CD8-positive, alpha-beta memory T cell (primary cell): Measurements from ENCODE around the gene SSTR4. TPM values are rescaled to one million over a fixed set of nuclear protein-coding genes. Genes with fewer than 3 reads are reported as not detected.

Experiments
- CTCF ChIA-PET: fragments of 350-600 bp; sonication (Branson Sonifier 250); formaldehyde crosslinking; loops from one replicate; lab custom pipeline; 2021; ENCODE audit warnings: antibody characterized with exemption; lab: Charles Lee
- POLR2A ChIA-PET: fragments of 350-600 bp; sonication (Branson Sonifier 250); formaldehyde crosslinking; loops from one replicate; lab custom pipeline; 2021; ENCODE audit warnings: antibody characterized with exemption; lab: Charles Lee
- DNase-seq, 5 donors: peaks; one replicate each; pipeline versions ENCODE4 v3.0.0 to v3.0.0-alpha.2; 2020 to 2022; ENCODE audit warnings: mixed read lengths in 1 of 5
- H3K27ac ChIP-seq: one replicate; pipeline ENCODE4 v1.7.0; 2013; ENCODE audit warnings: low read depth, mild to moderate bottlenecking, low read length, moderate library complexity
- H3K27me3 ChIP-seq: 2 replicates; pipeline ENCODE4 v1.7.0; 2013; ENCODE audit warnings: low read length, mild to moderate bottlenecking; ENCODE audit not compliant: insufficient read depth, poor library complexity, severe bottlenecking
- H3K36me3 ChIP-seq: 2 replicates; pipeline ENCODE4 v1.7.0; 2013; ENCODE audit warnings: mild to moderate bottlenecking, low read length, moderate library complexity; ENCODE audit not compliant: insufficient read depth
- H3K4me1 ChIP-seq: 2 replicates; pipeline ENCODE4 v1.7.0; 2013; ENCODE audit warnings: mild to moderate bottlenecking, low read length, moderate library complexity; ENCODE audit not compliant: insufficient read depth
- H3K4me3 ChIP-seq: 2 replicates; pipeline ENCODE4 v1.7.0; 2013; ENCODE audit warnings: mild to moderate bottlenecking, low read length
- H3K9me3 ChIP-seq: 2 replicates; pipeline ENCODE4 v1.7.0; 2013; ENCODE audit warnings: mild to moderate bottlenecking, low read length
- H3K27ac Mint-ChIP-seq, 8 donors: one replicate each; pipeline ENCODE4 v1.8.0; 2020 to 2021; ENCODE audit warnings: mixed read lengths in 8 of 8, mild to moderate bottlenecking in 6 of 8, inconsistent platforms in 3 of 8, moderate library complexity in 3 of 8
- H3K27me3 Mint-ChIP-seq, 2 donors: one replicate each; pipeline ENCODE4 v1.8.0; 2020 to 2021; ENCODE audit warnings: mixed read lengths in 2 of 2, mild to moderate bottlenecking in 1 of 2, moderate library complexity in 1 of 2
- H3K36me3 Mint-ChIP-seq, 3 donors: one replicate each; pipeline ENCODE4 v1.8.0; 2020 to 2021; ENCODE audit warnings: mixed read lengths in 3 of 3, inconsistent platforms in 1 of 3, mild to moderate bottlenecking in 1 of 3
- H3K4me1 Mint-ChIP-seq, 3 donors: one replicate each; pipeline ENCODE4 v1.8.0; 2020 to 2021; ENCODE audit warnings: mixed read lengths in 3 of 3, inconsistent platforms in 1 of 3, mild to moderate bottlenecking in 1 of 3
- H3K4me3 Mint-ChIP-seq, 7 donors: one replicate each; pipeline ENCODE4 v1.8.0; 2020 to 2021; ENCODE audit warnings: mixed read lengths in 7 of 7, mild to moderate bottlenecking in 6 of 7, moderate library complexity in 4 of 7, inconsistent platforms in 2 of 7
- H3K9me3 Mint-ChIP-seq, 5 donors: one replicate each; pipeline ENCODE4 v1.8.0; 2020 to 2022; ENCODE audit warnings: mixed read lengths in 5 of 5, mild to moderate bottlenecking in 3 of 5, moderate library complexity in 2 of 5, inconsistent platforms in 1 of 5
- polyA plus RNA-seq: library from polyadenylated mRNA; unstranded; fragments of 300-500 nt; fragmentation: Illumina TruSeq; gene quantifications from one replicate; pipeline ENCODE4 v1.2.3, GENCODE V29; 2021
- total RNA-seq, 2 experiments: library from RNA; stranded (reverse); gene quantifications; one replicate each; pipeline ENCODE4 v1.2.3, GENCODE V29; 2021

The SSTR4 gene
- total and polyA plus RNA-seq, 3 experiments from 2014 or later, result not detected

DNA sequence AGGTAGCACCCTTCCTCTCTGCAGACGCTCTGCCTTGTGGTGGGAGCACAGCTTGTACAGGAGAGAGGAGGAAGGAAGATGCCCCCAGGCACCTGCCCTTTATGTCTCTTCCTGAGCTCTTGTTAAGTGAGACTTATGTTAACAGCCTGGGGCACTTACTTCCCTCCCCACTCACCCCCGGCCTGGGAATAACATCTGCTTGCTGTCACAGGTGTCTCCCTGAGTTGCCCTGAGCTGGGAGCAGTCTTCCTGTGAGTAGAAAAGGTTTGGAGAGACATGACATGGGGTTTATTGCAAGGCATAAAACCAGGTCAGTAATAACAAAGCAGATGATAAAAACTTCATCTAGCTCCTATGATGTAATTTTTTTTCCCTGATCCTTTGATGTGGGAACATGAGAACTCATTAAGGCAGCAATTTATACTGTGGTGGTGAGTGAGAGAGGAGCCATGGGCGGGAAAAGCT, 1.9 kb downstream of the SSTR4 start:
- Histone ChIP-seq H3K27ac (no peak overlapping the region), H3K36me3 (no peaks in the 10 kb centered on the region), H3K27me3 (no peaks in the 10 kb centered on the region), H3K4me3 (no peak overlapping the region), H3K4me1 (no peaks in the 10 kb centered on the region), H3K9me3 (no peaks in the 10 kb centered on the region)
- ChIA-PET POLR2A (no interaction called here), CTCF (no interaction called here)
- DNase-seq, result no peak
- Mint-ChIP-seq H3K27ac (no peak overlapping the region), H3K4me1 (no peaks in the 10 kb centered on the region), H3K4me3 (no peak overlapping the region), H3K27me3 (peaks cover 13 to 24% of the 10 kb centered on the region in 2 donors), H3K9me3 (peaks cover 0 to 5% (median 0%) of the 10 kb centered on the region in 5 donors), H3K36me3 (no peaks in the 10 kb centered on the region)

DNA sequence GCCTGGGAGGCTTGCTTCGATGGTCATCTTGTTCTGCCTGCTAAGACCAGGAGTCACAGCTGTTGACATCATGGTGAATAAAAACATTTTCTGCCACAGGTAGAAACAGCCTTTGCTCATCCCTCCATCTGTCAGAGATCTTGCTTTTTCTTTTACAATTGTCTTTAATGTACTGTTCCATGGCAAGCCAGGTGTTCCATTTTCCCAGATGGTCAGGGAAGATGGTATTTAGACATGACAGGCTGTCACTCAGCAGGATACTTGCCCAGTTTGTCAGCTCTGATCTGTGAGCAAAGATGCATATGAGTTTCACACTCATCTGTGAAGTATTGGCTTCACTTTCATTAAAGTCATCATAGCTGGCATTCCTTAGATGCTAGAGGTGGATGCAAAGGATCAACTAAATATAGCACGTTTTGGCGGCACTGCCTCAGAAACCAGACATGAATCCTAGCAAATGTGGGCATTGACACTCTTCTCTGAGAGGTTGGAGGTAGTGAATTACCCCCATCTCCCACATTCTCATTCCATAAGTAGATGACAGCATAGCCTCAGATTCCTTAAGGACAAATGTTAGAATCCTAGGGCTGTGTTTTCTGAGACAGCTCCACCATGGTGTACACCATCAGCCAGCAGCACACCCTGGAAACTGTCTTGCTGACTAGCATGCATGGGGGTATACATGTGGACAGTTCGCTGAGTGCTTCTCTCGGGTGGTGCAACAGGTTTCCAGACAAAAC, 4.2 kb downstream of the SSTR4 start:
- ChIA-PET CTCF (no interaction called here), POLR2A (no interaction called here)
- Histone ChIP-seq H3K9me3 (no peaks in the 10 kb centered on the region), H3K36me3 (no peaks in the 10 kb centered on the region), H3K4me3 (no peak overlapping the region), H3K27me3 (no peaks in the 10 kb centered on the region), H3K27ac (no peak overlapping the region), H3K4me1 (no peaks in the 10 kb centered on the region)
- H3K4me1 Mint-ChIP-seq, result no peaks in the 10 kb centered on the region
- DNase-seq, result no peak
- H3K36me3 Mint-ChIP-seq, result no peaks in the 10 kb centered on the region
- H3K27ac Mint-ChIP-seq, result no peak overlapping the region
- peaks cover 12 to 26% of the 10 kb centered on the region in 2 donors for H3K27me3 Mint-ChIP-seq
- no peak overlapping the region for H3K4me3 Mint-ChIP-seq
- peaks cover 0 to 5% (median 0%) of the 10 kb centered on the region in 5 donors for H3K9me3 Mint-ChIP-seq

DNA sequence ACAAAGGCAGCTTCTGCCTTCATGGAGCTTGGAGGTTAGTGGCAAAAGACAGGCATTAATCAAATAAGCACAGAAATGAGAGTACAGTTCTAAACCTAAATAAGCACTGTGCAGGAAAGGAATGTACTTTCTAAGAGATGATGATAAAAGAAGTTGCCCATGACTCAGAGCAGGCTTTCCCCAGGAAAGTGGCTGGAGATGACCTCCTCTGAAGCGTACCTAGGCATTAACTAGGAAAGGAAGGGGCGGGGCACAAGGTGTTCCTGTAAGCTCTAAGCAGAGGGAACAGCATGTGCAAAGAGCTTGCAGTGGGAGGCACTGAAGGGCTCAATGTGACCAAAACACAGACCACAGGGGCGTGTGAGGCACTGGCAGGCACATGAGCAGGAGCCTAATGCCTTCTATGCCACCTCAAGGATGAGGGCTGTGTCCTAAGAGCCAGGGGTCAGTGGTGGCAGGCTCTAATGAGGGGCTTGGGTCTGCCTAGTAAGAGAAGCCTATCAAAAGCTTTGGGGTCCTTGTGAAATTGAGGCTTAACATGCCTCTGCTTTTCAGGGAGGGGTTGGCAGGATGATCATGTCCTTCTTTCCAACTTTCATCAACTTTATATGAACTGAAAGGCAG, 4.9 kb downstream of the SSTR4 start:
- H3K9me3 Mint-ChIP-seq, result peaks cover 0 to 5% (median 0%) of the 10 kb centered on the region in 5 donors
- Histone ChIP-seq H3K27ac (no peak overlapping the region), H3K4me1 (no peaks in the 10 kb centered on the region), H3K9me3 (no peaks in the 10 kb centered on the region), H3K27me3 (no peaks in the 10 kb centered on the region), H3K36me3 (no peaks in the 10 kb centered on the region), H3K4me3 (no peak overlapping the region)
- no peak overlapping the region for H3K4me3 Mint-ChIP-seq
- DNase-seq, result no peak
- H3K36me3 Mint-ChIP-seq, result no peaks in the 10 kb centered on the region
- no peaks in the 10 kb centered on the region for H3K4me1 Mint-ChIP-seq
- POLR2A ChIA-PET, result no interaction called here
- no peak overlapping the region for H3K27ac Mint-ChIP-seq
- CTCF ChIA-PET, result no interaction called here
- peaks cover 14 to 29% of the 10 kb centered on the region in 2 donors for H3K27me3 Mint-ChIP-seq

DNA sequence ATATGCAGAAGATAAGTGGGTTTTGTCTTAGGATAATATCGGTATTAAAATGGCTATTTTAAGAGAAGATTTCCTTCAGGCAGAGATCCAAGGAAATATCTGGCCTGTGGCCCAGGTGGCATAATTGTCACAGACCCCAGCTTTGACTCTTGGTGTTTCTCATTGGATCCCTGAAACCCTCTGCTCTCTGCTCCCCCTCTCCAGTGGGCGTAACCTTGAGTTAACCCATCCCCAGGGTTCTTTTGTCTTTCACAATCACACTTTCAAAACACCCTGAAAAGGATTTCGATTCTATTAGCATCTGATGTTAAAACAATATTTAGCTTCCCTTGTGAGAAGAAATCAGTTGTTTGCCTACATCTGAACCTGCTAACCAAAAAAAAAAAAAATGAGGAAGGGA, 7.2 kb downstream of the SSTR4 start:
- H3K36me3 Mint-ChIP-seq, result no peaks in the 10 kb centered on the region
- no peak for DNase-seq
- H3K27ac Mint-ChIP-seq, result no peak overlapping the region
- peaks cover 0 to 4% (median 2%) of the 10 kb centered on the region in 3 donors for H3K4me1 Mint-ChIP-seq
- Histone ChIP-seq H3K27ac (no peak overlapping the region), H3K36me3 (no peaks in the 10 kb centered on the region), H3K27me3 (no peaks in the 10 kb centered on the region), H3K9me3 (no peaks in the 10 kb centered on the region), H3K4me3 (no peak overlapping the region), H3K4me1 (no peaks in the 10 kb centered on the region)
- H3K27me3 Mint-ChIP-seq, result peaks cover 24 to 35% of the 10 kb centered on the region in 2 donors
- ChIA-PET POLR2A (no interaction called here), CTCF (no interaction called here)
- H3K9me3 Mint-ChIP-seq, result peaks cover 0 to 2% (median 0%) of the 10 kb centered on the region in 5 donors
- H3K4me3 Mint-ChIP-seq, result no peak overlapping the region

DNA sequence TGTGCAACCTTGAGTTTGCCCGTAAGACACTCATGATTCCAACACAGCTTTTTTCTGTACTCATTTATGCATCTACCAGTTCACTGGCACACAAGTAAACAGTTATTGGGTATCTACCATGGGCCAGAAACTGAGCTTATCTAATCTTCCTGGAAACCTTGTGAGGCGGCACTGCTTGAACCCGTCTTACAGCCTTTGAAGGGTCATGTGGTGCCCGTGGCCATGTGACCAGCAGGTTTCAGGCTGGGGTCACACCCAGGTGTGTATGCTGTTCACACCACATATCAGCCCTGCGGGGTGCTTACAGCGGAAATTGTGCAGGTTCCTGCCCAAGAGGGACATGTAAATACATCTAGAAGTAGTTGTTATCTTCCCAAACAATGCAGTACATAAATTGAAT, 8.3 kb downstream of the SSTR4 start:
- no peaks in the 10 kb centered on the region for H3K36me3 ChIP-seq
- no peaks in the 10 kb centered on the region for H3K9me3 ChIP-seq
- Mint-ChIP-seq H3K27ac (no peak overlapping the region), H3K36me3 (no peaks in the 10 kb centered on the region), H3K4me3 (no peak overlapping the region), H3K4me1 (peaks cover 0 to 4% (median 2%) of the 10 kb centered on the region in 3 donors), H3K9me3 (peaks cover 0 to 2% (median 0%) of the 10 kb centered on the region in 5 donors), H3K27me3 (peaks cover 20 to 36% of the 10 kb centered on the region in 2 donors)
- no peaks in the 10 kb centered on the region for H3K27me3 ChIP-seq
- ChIA-PET POLR2A (no interaction called here), CTCF (no interaction called here)
- H3K4me1 ChIP-seq, result no peaks in the 10 kb centered on the region
- DNase-seq, result no peak
- no peak overlapping the region for H3K4me3 ChIP-seq
- H3K27ac ChIP-seq, result no peak overlapping the region

DNA sequence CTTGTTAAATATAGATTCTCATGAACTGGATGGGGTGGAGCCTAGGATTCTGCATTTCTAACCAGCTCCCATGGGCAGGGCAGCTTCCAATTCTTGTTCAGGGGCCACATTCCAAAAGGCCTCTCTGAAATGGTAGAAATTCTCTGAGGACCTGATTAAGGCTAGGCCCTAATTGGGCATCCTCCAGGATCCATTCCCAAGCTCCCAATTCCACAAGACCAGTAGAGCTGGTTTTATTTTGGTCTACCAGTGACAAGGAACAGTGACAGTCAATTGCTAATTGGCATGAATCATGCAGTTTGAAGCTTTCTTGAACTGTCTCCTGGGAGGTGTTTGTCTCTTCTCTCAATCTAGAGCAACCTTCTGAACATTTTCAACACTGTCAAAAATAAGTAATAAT, 11.3 kb downstream of the SSTR4 start:
- Mint-ChIP-seq H3K27me3 (peaks cover 19 to 41% of the 10 kb centered on the region in 2 donors), H3K9me3 (peaks cover 0 to 2% (median 0%) of the 10 kb centered on the region in 5 donors), H3K27ac (no peak overlapping the region), H3K4me1 (peaks cover 0 to 4% (median 2%) of the 10 kb centered on the region in 3 donors), H3K4me3 (no peak overlapping the region), H3K36me3 (no peaks in the 10 kb centered on the region)
- Histone ChIP-seq H3K27ac (no peak overlapping the region), H3K4me1 (no peaks in the 10 kb centered on the region), H3K27me3 (no peaks in the 10 kb centered on the region), H3K36me3 (no peaks in the 10 kb centered on the region), H3K9me3 (no peaks in the 10 kb centered on the region), H3K4me3 (no peak overlapping the region)
- ChIA-PET CTCF (no interaction called here), POLR2A (no interaction called here)
- DNase-seq, result no peak

DNA sequence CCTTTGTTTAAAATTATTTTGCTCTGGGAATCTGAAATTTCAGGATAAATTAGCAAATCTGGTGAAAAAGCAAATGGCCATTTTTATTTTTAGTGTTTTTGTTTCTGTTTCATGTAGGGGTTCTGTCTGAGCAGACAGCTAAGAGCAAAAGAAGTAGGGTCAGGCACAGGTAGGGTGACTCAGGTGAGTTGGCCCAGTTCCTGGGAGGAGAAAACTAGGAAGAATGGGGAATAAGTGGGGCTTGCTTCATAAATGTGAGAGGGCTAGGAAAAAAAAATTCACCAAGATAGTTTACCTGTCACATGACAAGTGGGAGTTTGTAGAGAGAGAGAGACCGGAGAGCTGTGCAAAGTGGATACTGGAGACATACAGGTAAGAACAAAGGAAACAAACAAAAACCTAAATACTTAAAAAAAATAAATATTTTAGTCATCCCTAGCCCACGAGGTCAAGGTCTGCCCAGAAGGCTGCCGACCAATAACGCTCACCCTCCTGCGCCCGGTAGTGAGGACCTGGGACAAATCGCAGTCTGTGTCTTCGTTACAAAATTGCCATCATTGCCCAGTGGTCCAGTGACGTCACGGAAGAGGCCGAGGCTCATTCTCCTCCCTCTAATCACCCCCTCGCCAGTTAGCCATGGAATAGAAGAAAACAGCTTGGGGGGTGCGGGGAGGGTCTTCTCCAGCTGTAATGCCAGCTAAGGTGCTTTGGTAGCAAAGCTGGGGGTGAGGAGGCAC, 12.1 kb downstream of the SSTR4 start:
- H3K36me3 Mint-ChIP-seq, result no peaks in the 10 kb centered on the region
- Histone ChIP-seq H3K4me3 (no peak overlapping the region), H3K9me3 (no peaks in the 10 kb centered on the region), H3K27ac (no peak overlapping the region), H3K27me3 (no peaks in the 10 kb centered on the region), H3K4me1 (no peaks in the 10 kb centered on the region), H3K36me3 (no peaks in the 10 kb centered on the region)
- H3K9me3 Mint-ChIP-seq, result peaks cover 0 to 2% (median 0%) of the 10 kb centered on the region in 5 donors
- no peak overlapping the region for H3K27ac Mint-ChIP-seq
- CTCF ChIA-PET, result no interaction called here
- POLR2A ChIA-PET, result no interaction called here
- peaks cover 0 to 4% (median 2%) of the 10 kb centered on the region in 3 donors for H3K4me1 Mint-ChIP-seq
- H3K4me3 Mint-ChIP-seq, result no peak overlapping the region
- no peak for DNase-seq
- peaks cover 19 to 47% of the 10 kb centered on the region in 2 donors for H3K27me3 Mint-ChIP-seq

DNA sequence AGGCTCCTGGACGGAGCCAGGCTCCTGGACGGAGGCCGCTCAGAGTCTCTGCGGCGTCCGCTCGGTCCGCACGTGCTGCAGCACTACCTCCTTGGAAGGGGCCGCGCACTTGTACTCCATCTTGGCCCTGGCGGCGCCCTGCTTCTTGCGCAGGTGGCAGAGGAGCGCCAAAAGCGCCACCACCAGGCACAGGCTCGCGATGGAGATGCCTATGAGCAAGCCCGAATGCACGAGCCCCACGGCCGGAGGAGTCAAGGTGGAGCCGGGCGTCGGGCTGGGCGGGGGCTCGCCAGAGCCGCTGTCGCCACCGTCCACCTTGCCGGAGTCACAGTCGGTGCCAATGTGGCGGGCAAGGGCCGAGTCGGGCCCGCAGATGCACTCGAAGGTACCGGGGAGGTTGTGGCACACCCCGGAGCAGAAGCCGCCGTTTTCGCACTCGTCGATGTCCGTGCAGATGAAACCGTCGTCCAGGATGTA, 12.7 kb downstream of the SSTR4 start:
- Histone ChIP-seq H3K27ac (no peak overlapping the region), H3K9me3 (no peaks in the 10 kb centered on the region), H3K36me3 (no peaks in the 10 kb centered on the region), H3K4me3 (no peak overlapping the region), H3K27me3 (no peaks in the 10 kb centered on the region), H3K4me1 (no peaks in the 10 kb centered on the region)
- POLR2A ChIA-PET, result no interaction called here
- Mint-ChIP-seq H3K4me1 (peaks cover 0 to 4% (median 2%) of the 10 kb centered on the region in 3 donors), H3K36me3 (no peaks in the 10 kb centered on the region), H3K27me3 (peaks cover 19 to 53% of the 10 kb centered on the region in 2 donors), H3K4me3 (no peak overlapping the region), H3K9me3 (peaks cover 0 to 2% (median 0%) of the 10 kb centered on the region in 5 donors), H3K27ac (no peak overlapping the region)
- DNase-seq, result peak in 1 of 5 donors; percentile 1
- CTCF ChIA-PET, result no interaction called here
